ENCODE results near the gene ARID4B. TPM values are rescaled to one million over a fixed set of nuclear protein-coding genes. Genes with fewer than 3 reads are reported as not detected.

Gene ARID4B
- total and polyA plus RNA-seq, 2 of the 13 experiments (the other 11 are each of a cell fraction or from before 2014, with no cell fraction given), result 9.7 to 24.6 TPM

DNA sequence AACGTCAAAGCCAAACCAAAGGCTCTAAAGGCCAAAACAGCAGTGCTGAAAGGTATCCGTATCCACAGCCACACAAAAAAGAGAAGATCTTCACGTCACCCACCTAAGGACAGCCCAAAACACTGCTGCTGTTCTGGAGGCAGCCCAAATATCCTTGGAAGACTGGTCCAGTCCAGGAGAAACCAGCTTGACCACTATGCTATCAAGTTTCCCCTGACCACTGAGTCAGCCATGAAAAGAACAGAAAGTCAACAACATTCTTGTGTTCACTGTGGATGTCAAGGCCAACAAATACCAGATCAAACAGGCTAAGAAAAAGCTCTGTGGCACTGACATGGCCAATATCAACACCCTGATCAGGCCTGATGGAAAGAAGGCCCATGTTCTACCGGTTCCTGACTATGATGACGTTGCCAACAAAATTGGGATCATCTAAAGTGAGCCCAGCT lies 32.1 kb downstream of the ARID4B start (continued):
- no peak for TF ChIP-seq BRCA1 (CRISPR knock-in tag; IDR thresholded peaks at IDR 0.05)
- TF ChIP-seq ZNF792 (CRISPR knock-in tag; IDR thresholded peaks at IDR 0.05), result peak; percentile 79; the same call in 1 of the 2 replicates
- no peak for TF ChIP-seq ZNF510 (CRISPR knock-in tag; IDR thresholded peaks at IDR 0.05; ENCODE audit: low read depth)
- TF ChIP-seq, protein P1, sequence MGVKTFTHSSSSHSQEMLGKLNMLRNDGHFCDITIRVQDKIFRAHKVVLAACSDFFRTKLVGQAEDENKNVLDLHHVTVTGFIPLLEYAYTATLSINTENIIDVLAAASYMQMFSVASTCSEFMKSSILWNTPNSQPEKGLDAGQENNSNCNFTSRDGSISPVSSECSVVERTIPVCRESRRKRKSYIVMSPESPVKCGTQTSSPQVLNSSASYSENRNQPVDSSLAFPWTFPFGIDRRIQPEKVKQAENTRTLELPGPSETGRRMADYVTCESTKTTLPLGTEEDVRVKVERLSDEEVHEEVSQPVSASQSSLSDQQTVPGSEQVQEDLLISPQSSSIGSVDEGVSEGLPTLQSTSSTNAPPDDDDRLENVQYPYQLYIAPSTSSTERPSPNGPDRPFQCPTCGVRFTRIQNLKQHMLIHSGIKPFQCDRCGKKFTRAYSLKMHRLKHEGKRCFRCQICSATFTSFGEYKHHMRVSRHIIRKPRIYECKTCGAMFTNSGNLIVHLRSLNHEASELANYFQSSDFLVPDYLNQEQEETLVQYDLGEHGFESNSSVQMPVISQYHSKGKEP (CRISPR knock-in tag; IDR thresholded peaks at IDR 0.05), result no peak
- TF ChIP-seq, protein P2, sequence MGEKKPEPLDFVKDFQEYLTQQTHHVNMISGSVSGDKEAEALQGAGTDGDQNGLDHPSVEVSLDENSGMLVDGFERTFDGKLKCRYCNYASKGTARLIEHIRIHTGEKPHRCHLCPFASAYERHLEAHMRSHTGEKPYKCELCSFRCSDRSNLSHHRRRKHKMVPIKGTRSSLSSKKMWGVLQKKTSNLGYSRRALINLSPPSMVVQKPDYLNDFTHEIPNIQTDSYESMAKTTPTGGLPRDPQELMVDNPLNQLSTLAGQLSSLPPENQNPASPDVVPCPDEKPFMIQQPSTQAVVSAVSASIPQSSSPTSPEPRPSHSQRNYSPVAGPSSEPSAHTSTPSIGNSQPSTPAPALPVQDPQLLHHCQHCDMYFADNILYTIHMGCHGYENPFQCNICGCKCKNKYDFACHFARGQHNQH (CRISPR knock-in tag; IDR thresholded peaks at IDR 0.05), result peak; percentile 88
- TF ChIP-seq, protein P3, sequence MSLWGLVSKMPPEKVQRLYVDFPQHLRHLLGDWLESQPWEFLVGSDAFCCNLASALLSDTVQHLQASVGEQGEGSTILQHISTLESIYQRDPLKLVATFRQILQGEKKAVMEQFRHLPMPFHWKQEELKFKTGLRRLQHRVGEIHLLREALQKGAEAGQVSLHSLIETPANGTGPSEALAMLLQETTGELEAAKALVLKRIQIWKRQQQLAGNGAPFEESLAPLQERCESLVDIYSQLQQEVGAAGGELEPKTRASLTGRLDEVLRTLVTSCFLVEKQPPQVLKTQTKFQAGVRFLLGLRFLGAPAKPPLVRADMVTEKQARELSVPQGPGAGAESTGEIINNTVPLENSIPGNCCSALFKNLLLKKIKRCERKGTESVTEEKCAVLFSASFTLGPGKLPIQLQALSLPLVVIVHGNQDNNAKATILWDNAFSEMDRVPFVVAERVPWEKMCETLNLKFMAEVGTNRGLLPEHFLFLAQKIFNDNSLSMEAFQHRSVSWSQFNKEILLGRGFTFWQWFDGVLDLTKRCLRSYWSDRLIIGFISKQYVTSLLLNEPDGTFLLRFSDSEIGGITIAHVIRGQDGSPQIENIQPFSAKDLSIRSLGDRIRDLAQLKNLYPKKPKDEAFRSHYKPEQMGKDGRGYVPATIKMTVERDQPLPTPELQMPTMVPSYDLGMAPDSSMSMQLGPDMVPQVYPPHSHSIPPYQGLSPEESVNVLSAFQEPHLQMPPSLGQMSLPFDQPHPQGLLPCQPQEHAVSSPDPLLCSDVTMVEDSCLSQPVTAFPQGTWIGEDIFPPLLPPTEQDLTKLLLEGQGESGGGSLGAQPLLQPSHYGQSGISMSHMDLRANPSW (CRISPR knock-in tag; IDR thresholded peaks at IDR 0.05; ENCODE audit: borderline replicate concordance), result no peak
- TF ChIP-seq PPARG (CRISPR knock-in tag; conservative IDR thresholded peaks at IDR 0.05), result peak; percentile 68; the same call in 1 of the 2 replicates
- TF ChIP-seq ZNF317 (CRISPR knock-in tag; IDR thresholded peaks at IDR 0.05), result peak; percentile 55; the same call in 1 of the 2 replicates
- TF ChIP-seq ISX (CRISPR knock-in tag; conservative IDR thresholded peaks at IDR 0.05), result no peak
- TF ChIP-seq ZBTB21 (CRISPR knock-in tag; IDR thresholded peaks at IDR 0.05), result no peak; the same call in 1 of the 2 replicates
- TF ChIP-seq CBX5 (CRISPR knock-in tag; IDR thresholded peaks at IDR 0.05; ENCODE audit: borderline replicate concordance), result peak; percentile 67; the same call in 1 of the 2 replicates
- TF ChIP-seq AKAP8 (CRISPR knock-in tag; IDR thresholded peaks at IDR 0.05), result no peak
- no peak for TF ChIP-seq PRPF4 (IDR thresholded peaks at IDR 0.05; ENCODE audit: low read depth, low read length, poor library complexity, severe bottlenecking)
- no peak for TF ChIP-seq ZNF883 (CRISPR knock-in tag; IDR thresholded peaks at IDR 0.05; ENCODE audit: not compliant biosample characterization)
- no peak for TF ChIP-seq HNRNPH1 (optimal IDR thresholded peaks at IDR 0.05; ENCODE audit: low read depth, low read length)
- no peak for TF ChIP-seq TCF7L2 (IDR thresholded peaks at IDR 0.05; ENCODE audit: low read depth, low read length)
- no peak for TF ChIP-seq THYN1 (CRISPR knock-in tag; IDR thresholded peaks at IDR 0.05; ENCODE audit: borderline replicate concordance, low read depth)
- TF ChIP-seq, protein P4, sequence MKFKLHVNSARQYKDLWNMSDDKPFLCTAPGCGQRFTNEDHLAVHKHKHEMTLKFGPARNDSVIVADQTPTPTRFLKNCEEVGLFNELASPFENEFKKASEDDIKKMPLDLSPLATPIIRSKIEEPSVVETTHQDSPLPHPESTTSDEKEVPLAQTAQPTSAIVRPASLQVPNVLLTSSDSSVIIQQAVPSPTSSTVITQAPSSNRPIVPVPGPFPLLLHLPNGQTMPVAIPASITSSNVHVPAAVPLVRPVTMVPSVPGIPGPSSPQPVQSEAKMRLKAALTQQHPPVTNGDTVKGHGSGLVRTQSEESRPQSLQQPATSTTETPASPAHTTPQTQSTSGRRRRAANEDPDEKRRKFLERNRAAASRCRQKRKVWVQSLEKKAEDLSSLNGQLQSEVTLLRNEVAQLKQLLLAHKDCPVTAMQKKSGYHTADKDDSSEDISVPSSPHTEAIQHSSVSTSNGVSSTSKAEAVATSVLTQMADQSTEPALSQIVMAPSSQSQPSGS (CRISPR knock-in tag; IDR thresholded peaks at IDR 0.05), result peak; percentile 64
- TF ChIP-seq, protein P5, sequence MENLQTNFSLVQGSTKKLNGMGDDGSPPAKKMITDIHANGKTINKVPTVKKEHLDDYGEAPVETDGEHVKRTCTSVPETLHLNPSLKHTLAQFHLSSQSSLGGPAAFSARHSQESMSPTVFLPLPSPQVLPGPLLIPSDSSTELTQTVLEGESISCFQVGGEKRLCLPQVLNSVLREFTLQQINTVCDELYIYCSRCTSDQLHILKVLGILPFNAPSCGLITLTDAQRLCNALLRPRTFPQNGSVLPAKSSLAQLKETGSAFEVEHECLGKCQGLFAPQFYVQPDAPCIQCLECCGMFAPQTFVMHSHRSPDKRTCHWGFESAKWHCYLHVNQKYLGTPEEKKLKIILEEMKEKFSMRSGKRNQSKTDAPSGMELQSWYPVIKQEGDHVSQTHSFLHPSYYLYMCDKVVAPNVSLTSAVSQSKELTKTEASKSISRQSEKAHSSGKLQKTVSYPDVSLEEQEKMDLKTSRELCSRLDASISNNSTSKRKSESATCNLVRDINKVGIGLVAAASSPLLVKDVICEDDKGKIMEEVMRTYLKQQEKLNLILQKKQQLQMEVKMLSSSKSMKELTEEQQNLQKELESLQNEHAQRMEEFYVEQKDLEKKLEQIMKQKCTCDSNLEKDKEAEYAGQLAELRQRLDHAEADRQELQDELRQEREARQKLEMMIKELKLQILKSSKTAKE (CRISPR knock-in tag; IDR thresholded peaks at IDR 0.05; ENCODE audit: borderline replicate concordance), result peak; percentile 41; the same call in 1 of the 2 replicates
- TF ChIP-seq, protein P6, sequence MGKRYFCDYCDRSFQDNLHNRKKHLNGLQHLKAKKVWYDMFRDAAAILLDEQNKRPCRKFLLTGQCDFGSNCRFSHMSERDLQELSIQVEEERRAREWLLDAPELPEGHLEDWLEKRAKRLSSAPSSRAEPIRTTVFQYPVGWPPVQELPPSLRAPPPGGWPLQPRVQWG (CRISPR knock-in tag; IDR thresholded peaks at IDR 0.05; ENCODE audit: borderline replicate concordance, low read depth), result no peak

All from HepG2 (cell line).